K562 (cell line): Measurements from ENCODE around the gene MME. TPM values are rescaled to one million over a fixed set of nuclear protein-coding genes. Genes with fewer than 3 reads are reported as not detected.

ENCODE experiments used
- AFF1 ChIP-seq, 2 experiments: fragments of 450-650 bp; IDR thresholded peaks; 2 replicates each; pipeline ENCODE4 v1.6.1; 2018; ENCODE audit warnings: mild to moderate bottlenecking in 2 of 2, low read depth in 1 of 2; ENCODE audit not compliant: partially characterized antibody in 2 of 2
- ARID3A ChIP-seq: IDR thresholded peaks from 2 replicates; pipeline ENCODE4 v1.6.1; 2012; ENCODE audit warnings: low read depth, low read length, improper control_type of control experiment, borderline replicate concordance
- C11orf30 ChIP-seq: fragments of 450-650 bp; IDR thresholded peaks from 2 replicates; pipeline ENCODE4 v1.6.1; 2016; ENCODE audit warnings: low read depth, mild to moderate bottlenecking
- DPF2 ChIP-seq: fragments of 450-650 bp; IDR thresholded peaks from 2 replicates; pipeline ENCODE4 v1.6.1; 2016
- HDAC2 ChIP-seq: fragments of 450-650 bp; IDR thresholded peaks from 2 replicates; pipeline ENCODE4 v1.6.1; 2016; ENCODE audit warnings: mild to moderate bottlenecking
- JUND ChIP-seq, 2 experiments: IDR thresholded peaks; 2 replicates in 1 of 2; 3 replicates in 1 of 2; pipeline ENCODE4 v1.6.1; 2011; ENCODE audit warnings: borderline replicate concordance in 2 of 2, low read depth in 2 of 2, low read length in 2 of 2, improper control_type of control experiment in 1 of 2, missing biosample characterization in 1 of 2, missing genetic modification characterization in 1 of 2, missing genetic modification reagents in 1 of 2
- TAL1 ChIP-seq: fragments of 450-650 bp; IDR thresholded peaks from 2 replicates; pipeline ENCODE4 v1.6.1; 2016; ENCODE audit warnings: mild to moderate bottlenecking
- ZNF766 ChIP-seq: fragments of 200-800 bp; sonication (Bioruptor generic); conservative IDR thresholded peaks from 2 replicates; pipeline ENCODE4 v1.6.1; 2016; ENCODE audit warnings: missing genetic modification characterization, missing compliant biosample characterization
- polyA plus RNA-seq, 8 experiments: library from polyadenylated mRNA; depleted of rRNA in 4 of 8; stranded (reverse) in 5 of 8; unstranded in 3 of 8; fragments of >200 nt; fragmentation: Nextera tagmentation in 2 of 8; fragmentation: Illumina TruSeq in 1 of 8; extraction: Ambion mirVana in 2 of 8; extraction: Trizol in 1 of 8; gene quantifications; 2 replicates each; pipeline versions ENCODE4 v1.2.1 to v1.2.3, GENCODE V29; 2011 to 2014; ENCODE audit warnings: inconsistent platforms in 1 of 8, missing spikeins in 1 of 8
- total RNA-seq, 7 experiments: library from RNA; depleted of rRNA in 6 of 7; stranded (reverse); fragments of >200 nt in 6 of 7; fragmentation: Illumina TruSeq in 2 of 7; extraction: Trizol in 2 of 7; gene quantifications; 2 replicates each; pipeline versions ENCODE4 v1.2.1 to v1.2.3, GENCODE V29; 2011 to 2021; ENCODE audit warnings: low replicate concordance in 1 of 7
- TF ChIP-seq, protein P1 (sequence below), 2 experiments: fragments of 450-650 bp; IDR thresholded peaks; 2 replicates each; pipeline ENCODE4 v1.6.1; 2016; ENCODE audit warnings: mild to moderate bottlenecking in 2 of 2, borderline replicate concordance in 1 of 2, low read depth in 1 of 2, moderate library complexity in 1 of 2
- TF ChIP-seq, protein P2 (sequence below): fragments of 450-650 bp; IDR thresholded peaks from 2 replicates; pipeline ENCODE4 v1.6.1; 2016; ENCODE audit warnings: mild to moderate bottlenecking

MME gene
- total and polyA plus RNA-seq, 9 of the 15 experiments (the other 6 are each of a cell fraction or from before 2014, with no cell fraction given) = 0.80 to 8.6 (median 2.5) TPM

- TF ChIP-seq, protein P1, sequence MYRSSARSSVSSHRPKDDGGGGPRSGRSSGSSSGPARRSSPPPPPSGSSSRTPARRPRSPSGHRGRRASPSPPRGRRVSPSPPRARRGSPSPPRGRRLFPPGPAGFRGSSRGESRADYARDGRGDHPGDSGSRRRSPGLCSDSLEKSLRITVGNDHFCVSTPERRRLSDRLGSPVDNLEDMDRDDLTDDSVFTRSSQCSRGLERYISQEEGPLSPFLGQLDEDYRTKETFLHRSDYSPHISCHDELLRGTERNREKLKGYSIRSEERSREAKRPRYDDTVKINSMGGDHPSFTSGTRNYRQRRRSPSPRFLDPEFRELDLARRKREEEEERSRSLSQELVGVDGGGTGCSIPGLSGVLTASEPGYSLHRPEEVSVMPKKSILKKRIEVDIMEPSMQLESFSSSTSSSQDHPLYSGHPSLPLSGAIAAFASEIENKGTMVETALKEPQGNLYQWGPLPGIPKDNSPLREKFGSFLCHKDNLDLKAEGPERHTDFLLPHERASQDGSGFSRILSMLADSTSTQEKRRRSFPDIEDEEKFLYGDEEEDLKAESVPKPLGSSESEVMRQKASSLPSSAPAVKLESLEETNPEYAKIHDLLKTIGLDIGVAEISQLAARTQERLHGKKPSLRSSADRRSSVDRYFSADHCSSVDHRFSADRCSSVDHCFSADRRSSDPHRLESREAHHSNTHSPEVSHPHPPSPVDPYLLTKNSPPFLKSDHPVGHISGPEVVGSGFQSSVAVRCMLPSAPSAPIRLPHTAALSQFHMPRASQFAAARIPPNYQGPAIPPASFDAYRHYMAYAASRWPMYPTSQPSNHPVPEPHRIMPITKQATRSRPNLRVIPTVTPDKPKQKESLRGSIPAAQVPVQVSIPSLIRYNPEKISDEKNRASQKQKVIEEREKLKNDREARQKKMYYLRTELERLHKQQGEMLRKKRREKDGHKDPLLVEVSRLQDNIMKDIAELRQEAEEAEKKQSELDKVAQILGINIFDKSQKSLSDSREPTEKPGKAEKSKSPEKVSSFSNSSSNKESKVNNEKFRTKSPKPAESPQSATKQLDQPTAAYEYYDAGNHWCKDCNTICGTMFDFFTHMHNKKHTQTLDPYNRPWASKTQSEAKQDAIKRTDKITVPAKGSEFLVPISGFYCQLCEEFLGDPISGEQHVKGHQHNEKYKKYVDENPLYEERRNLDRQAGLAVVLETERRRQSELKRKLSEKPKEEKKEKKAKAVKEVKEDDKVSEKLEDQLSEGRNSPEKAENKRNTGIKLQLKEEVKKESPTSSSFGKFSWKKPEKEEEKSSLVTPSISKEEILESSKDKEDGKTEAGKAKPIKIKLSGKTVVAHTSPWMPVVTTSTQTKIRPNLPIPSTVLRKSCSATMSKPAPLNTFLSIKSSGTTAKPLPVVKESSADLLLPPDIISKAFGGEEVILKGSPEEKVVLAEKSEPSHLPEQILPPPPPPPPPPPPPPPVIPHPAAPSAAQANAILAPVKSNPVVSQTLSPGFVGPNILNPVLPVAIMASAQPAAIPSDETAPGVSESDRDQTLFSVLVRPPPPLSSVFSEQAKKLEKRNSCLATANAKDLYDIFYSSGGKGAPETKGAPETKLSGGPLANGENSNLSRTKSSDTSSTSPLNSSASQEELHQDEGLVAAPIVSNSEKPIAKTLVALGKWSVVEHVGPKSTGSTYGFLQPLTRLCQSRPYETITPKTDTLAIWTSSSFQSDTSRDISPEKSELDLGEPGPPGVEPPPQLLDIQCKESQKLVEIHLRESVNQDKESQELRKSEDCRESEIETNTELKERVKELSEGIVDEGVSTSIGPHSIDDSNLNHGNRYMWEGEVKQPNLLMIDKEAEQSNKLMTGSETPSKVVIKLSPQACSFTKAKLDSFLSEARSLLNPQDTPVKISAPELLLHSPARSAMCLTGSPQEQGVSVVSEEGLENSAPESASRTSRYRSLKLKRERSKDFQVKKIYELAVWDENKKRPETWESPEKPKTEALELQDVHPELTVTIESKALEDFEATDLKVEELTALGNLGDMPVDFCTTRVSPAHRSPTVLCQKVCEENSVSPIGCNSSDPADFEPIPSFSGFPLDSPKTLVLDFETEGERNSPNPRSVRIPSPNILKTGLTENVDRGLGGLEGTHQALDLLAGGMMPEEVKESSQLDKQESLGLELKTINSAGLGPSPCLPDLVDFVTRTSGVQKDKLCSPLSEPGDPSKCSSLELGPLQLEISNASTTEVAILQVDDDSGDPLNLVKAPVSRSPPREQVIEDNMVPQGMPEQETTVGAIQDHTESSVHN (IDR thresholded peaks at IDR 0.05; ENCODE audit: borderline replicate concordance in 1 of 2, low read depth in 1 of 2) = 0 out of 4 replicates have a peak, but pooled peaks of 1 of the 2 experiments have one; percentile 30
- TF ChIP-seq ZNF766 (CRISPR knock-in tag) = no peak
- peak; percentile 40; the same call in 1 of the 2 replicates for TF ChIP-seq C11orf30
- TF ChIP-seq DPF2 = peak; percentile 35; the same call in 1 of the 2 replicates
- TF ChIP-seq, protein P2, sequence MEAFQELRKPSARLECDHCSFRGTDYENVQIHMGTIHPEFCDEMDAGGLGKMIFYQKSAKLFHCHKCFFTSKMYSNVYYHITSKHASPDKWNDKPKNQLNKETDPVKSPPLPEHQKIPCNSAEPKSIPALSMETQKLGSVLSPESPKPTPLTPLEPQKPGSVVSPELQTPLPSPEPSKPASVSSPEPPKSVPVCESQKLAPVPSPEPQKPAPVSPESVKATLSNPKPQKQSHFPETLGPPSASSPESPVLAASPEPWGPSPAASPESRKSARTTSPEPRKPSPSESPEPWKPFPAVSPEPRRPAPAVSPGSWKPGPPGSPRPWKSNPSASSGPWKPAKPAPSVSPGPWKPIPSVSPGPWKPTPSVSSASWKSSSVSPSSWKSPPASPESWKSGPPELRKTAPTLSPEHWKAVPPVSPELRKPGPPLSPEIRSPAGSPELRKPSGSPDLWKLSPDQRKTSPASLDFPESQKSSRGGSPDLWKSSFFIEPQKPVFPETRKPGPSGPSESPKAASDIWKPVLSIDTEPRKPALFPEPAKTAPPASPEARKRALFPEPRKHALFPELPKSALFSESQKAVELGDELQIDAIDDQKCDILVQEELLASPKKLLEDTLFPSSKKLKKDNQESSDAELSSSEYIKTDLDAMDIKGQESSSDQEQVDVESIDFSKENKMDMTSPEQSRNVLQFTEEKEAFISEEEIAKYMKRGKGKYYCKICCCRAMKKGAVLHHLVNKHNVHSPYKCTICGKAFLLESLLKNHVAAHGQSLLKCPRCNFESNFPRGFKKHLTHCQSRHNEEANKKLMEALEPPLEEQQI = peak; percentile 24; the same call in 1 of the 2 replicates
- TF ChIP-seq TAL1 = peak; percentile 8; the same call in 1 of the 2 replicates
- no peak for TF ChIP-seq ARID3A
- TF ChIP-seq AFF1 (IDR thresholded peaks at IDR 0.05; ENCODE audit: low read depth in 1 of 2, partially characterized antibody in 2 of 2) = no peak
- peak; percentile 75; the same call in 1 of the 2 replicates for TF ChIP-seq JUND (IDR thresholded peaks at IDR 0.05; ENCODE audit: borderline replicate concordance, low read depth, low read length)
- TF ChIP-seq JUND (tag; IDR thresholded peaks at IDR 0.05; ENCODE audit: borderline replicate concordance, low read depth, low read length) = peak; percentile 66; the same call in 1 of the 3 replicates
- 0 out of 2 replicates have a peak, but pooled peaks have one; percentile 23 for TF ChIP-seq HDAC2
Observed at GRCh38 chr3:155232605-155233004, 152.5 kb downstream of the MME start (continued).
